Sigmoid colon (tissue), 3 donors: ENCODE measurements around the gene SETD7.

ENCODE experiments used
- CTCF ChIP-seq, 4 experiments: fragments of 450-650 bp in 3 of 4; fragments of 200-600 bp in 1 of 4; IDR thresholded peaks; one replicate each; pipeline ENCODE4 v1.5.1; 2016 to 2019; ENCODE audit warnings: antibody characterized with exemption in 4 of 4, mild to moderate bottlenecking in 3 of 4, moderate library complexity in 2 of 4
- POLR2A ChIP-seq, 2 donors: fragments of 450-650 bp; IDR thresholded peaks; one replicate each; pipeline ENCODE4 v1.6.1; 2016; ENCODE audit warnings: antibody characterized with exemption in 2 of 2, mild to moderate bottlenecking in 2 of 2, moderate library complexity in 2 of 2

DNA sequence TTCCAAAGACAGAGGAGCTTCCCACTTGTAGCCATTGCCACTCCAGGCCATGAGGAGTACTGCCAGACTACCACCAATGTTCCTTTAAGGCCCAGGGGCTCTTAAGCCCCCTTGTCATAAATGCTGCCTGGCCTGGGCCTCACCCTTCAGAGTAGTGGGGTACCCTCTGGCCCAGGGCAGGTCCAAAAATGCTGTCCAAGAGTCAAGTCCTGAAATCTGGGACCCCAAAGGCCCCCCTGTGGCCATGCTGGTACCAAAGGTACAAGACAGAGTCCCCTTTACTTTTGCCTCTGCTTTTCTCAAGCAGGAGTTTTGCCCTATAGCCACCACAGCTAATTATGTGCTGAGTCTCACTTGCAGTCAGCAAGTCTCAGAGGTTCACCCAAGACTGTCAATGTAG, 85.7 kb downstream of the SETD7 start:
- TF ChIP-seq CTCF (IDR thresholded peaks at IDR 0.05) = no peak
- no peak for TF ChIP-seq POLR2A (IDR thresholded peaks at IDR 0.05)
